Right renal cortex interstitium (tissue), 3 donors: ENCODE results near the gene TRIM25. TPM values are rescaled to one million over a fixed set of nuclear protein-coding genes. Genes with fewer than 3 reads are reported as not detected.

Source experiments
- DNase-seq, 3 donors: peaks; one replicate each; pipeline ENCODE4 v3.0.0-alpha.2; 2013; ENCODE audit warnings: low read depth in 3 of 3, low spot score in 2 of 3
- polyA plus RNA-seq, 3 donors: library from polyadenylated mRNA; unstranded; fragments of 120-200 nt; gene quantifications; one replicate each; pipeline ENCODE4 v1.2.1, GENCODE V29; 2013; ENCODE audit not compliant: insufficient read length in 3 of 3

Gene TRIM25
- polyA plus RNA-seq, 3 donors = 30.5 to 34.1 (median 32.0) TPM

- no peak for DNase-seq
These were observed 16.0 kb downstream of the TRIM25 start for GRCh38 chr17:56897646-56898424.

- DNase-seq = no peak
These were observed 16.9 kb downstream of the TRIM25 start for GRCh38 chr17:56896968-56897359.

GRCh38 chr17:56896217-56896967, 17.5 kb downstream of the TRIM25 start:
- no peak for DNase-seq

GRCh38 chr17:56894859-56895455, 18.9 kb downstream of the TRIM25 start:
- no peak for DNase-seq

GRCh38 chr17:56893503-56893902, 20.3 kb downstream of the TRIM25 start:
- no peak for DNase-seq

GRCh38 chr17:56892333-56892732, 21.5 kb downstream of the TRIM25 start:
- no peak for DNase-seq

GRCh38 chr17:56891751-56892150, 22.1 kb downstream of the TRIM25 start:
- DNase-seq = no peak

GRCh38 chr17:56890906-56891674, 22.8 kb downstream of the TRIM25 start:
- no peak for DNase-seq

GRCh38 chr17:56890390-56890789, 23.5 kb downstream of the TRIM25 start:
- no peak for DNase-seq

GRCh38 chr17:56887552-56888467, 26.0 kb downstream of the TRIM25 start:
- DNase-seq = no peak

- no peak for DNase-seq
These were observed 26.7 kb downstream of the TRIM25 start for GRCh38 chr17:56887105-56887504.

GRCh38 chr17:56886288-56886731, 27.5 kb downstream of the TRIM25 start:
- DNase-seq = no peak

GRCh38 chr17:56885312-56885657, 28.6 kb downstream of the TRIM25 start:
- no peak for DNase-seq

- DNase-seq = no peak
These were observed 29.2 kb downstream of the TRIM25 start for GRCh38 chr17:56884483-56885311.

GRCh38 chr17:56883616-56884015, 30.2 kb downstream of the TRIM25 start:
- no peak for DNase-seq

GRCh38 chr17:56881685-56882295, 32.1 kb downstream of the TRIM25 start:
- no peak for DNase-seq

- no peak for DNase-seq
These were observed 33.3 kb downstream of the TRIM25 start for GRCh38 chr17:56880571-56880970.

GRCh38 chr17:56880133-56880532, 33.7 kb downstream of the TRIM25 start:
- DNase-seq = no peak

GRCh38 chr17:56879280-56879679, 34.6 kb downstream of the TRIM25 start:
- no peak for DNase-seq
